HTERT RPE-1 (cell line): ENCODE measurements around the gene TRAPPC10.
"Not testable (repeated sequence)": the region's sequence is repeated elsewhere in the genome, so short reads cannot be mapped to it uniquely, and the experiment has no call there.

Source experiments
- in situ Hi-C: fragments of 300-500 bp; cut with MboI; formaldehyde crosslinking; loops from 4 replicates; pipeline ENCODE4 v1.14.3; 2020; ENCODE audit warnings: low sequenced_read_pairs

TRAPPC10 gene

GRCh38 chr21:44140552-44140932 lies 128.4 kb downstream of the TRAPPC10 start:
- in situ Hi-C loops = not testable (repeated sequence)

DNA sequence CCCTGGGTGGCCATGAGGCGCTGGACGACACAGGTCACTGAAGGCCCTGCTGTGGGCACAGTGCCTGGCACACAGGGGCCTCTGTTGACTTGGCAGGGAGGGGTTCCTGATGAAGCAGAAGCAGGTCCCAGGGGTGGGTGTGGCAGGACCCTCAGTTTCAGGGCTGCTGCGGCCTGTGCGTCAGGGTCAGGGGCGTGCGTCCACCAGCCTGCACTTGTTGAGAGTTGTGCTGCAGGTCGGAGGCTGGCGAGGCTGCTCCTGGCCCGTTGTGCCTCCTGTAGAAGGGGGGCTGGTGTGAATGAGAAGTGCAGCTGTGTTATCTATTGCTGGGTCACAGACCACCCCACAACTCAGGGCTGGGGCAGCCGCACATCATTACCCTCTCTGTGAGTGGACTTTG lies 130.4 kb downstream of the TRAPPC10 start:
- in situ Hi-C loops = not testable (repeated sequence)

- in situ Hi-C loops = not testable (repeated sequence)
Observed at GRCh38 chr21:44143380-44143779, 131.3 kb downstream of the TRAPPC10 start.

- in situ Hi-C loops = not testable (repeated sequence)
Observed at GRCh38 chr21:44143996-44144395, 131.9 kb downstream of the TRAPPC10 start.

DNA sequence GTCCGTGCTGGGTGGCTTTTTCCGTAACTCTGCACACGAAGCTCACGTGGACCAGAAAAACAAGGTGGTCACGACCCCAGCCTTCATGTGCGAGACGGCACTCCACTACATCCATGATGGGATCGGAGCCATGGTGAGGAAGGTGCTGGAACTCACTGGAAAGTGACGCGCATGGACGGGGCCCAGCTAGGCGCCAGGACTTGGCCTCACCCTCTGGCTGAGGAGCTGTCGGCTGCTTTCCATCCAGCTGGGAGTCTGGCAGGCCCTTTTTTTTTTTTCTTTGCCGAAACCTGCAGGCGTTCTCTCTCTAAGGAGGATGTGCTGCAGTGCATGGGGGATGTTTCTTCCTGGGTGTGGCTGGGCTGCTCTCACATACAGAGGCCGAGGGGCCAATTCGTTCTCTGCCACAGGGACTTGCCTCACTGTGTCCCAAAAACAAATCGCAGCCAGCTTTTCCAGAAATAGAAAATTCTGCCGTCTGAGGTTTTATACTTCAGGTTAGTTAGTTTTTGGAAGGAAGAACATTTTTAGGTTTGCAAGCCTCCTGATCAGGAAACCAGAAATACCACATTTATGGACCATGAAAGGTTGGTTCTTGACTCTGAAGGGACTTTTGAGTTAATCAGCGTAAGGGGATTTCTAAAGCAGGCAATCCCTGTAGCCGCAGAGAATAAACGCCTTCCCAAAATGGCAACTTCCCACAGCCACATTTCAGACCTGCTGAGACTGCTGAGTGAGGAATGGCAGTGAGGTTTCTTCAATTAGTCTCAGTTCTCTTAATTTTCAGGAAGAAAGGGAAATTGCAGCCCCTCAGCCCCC lies 132.9 kb downstream of the TRAPPC10 start:
- in situ Hi-C loops = not testable (repeated sequence)

GRCh38 chr21:44145616-44146015 lies 133.5 kb downstream of the TRAPPC10 start:
- in situ Hi-C loops = not testable (repeated sequence)

GRCh38 chr21:44147108-44147507 lies 135.0 kb downstream of the TRAPPC10 start:
- in situ Hi-C loops = not testable (repeated sequence)

- in situ Hi-C loops = not testable (repeated sequence)
Observed at GRCh38 chr21:44150255-44150654, 138.1 kb downstream of the TRAPPC10 start.

- in situ Hi-C loops = not testable (repeated sequence)
Observed at GRCh38 chr21:44153214-44153888, 141.2 kb downstream of the TRAPPC10 start.

GRCh38 chr21:44153889-44154228 lies 141.8 kb downstream of the TRAPPC10 start:
- in situ Hi-C loops = not testable (repeated sequence)

DNA sequence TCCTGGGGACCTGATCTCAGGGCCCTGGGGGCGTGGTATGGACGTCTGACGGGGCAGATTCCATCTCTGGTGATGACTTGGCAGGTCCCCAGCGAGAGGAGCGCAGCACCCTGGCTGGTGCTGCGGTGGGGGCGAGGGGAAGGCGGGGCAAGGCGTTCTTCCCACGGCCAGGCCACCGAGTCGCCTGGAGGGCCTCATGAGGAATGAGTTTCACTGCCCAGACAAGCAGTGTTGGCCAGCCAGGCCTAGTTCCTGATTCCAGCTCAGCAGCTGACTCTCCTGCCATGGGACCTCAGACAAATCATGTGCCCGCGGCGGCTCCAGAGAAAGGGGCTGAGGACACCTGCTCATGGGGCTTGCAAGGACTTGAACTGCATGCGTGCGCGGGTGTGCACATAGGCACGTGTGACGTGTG lies 142.7 kb downstream of the TRAPPC10 start:
- in situ Hi-C loops = not testable (repeated sequence)

DNA sequence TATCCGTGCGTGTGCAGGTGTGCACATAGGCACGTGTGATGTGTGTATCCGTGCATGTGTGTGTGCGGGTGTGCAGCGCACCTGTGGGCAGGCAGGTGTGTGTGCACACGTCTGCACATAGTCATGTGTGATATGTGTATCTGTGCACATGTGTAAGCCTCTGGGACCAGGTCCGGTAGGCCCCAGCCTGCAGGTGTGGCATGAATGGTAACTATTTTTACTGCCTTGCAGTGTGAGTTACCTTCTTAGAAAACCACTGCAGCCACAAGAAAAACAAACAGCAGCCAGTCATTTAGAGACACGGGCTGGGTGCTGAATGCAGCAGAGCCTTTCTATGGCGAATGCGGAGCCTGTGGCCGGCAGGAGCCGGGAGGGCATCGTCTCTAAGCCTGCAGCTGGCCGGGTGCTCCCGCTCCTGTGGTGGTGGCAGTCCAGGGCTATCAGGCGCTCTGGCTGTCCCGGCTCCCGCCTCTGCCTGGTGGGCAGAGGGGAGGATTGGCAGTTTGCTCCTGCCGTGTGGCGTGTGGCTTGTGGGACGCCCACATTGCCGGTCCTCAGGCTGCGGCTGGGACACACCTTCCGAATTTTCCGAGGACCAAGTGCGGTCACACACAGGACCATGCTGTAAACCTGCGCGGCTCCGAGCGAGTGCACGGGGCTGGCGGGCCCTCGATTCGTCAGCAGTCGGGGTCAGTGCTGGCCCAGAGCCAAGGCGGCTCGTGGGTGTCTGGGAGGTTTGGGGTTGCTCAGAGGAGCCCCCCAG lies 143.3 kb downstream of the TRAPPC10 start:
- in situ Hi-C loops = not testable (repeated sequence)

- in situ Hi-C loops = not testable (repeated sequence)
Observed at GRCh38 chr21:44155994-44156380, 143.9 kb downstream of the TRAPPC10 start.
